H1 (cell line): ENCODE data around the gene TXNIP. TPM values are rescaled to one million over a fixed set of nuclear protein-coding genes. Genes with fewer than 3 reads are reported as not detected.

ENCODE experiments used
- CTCF ChIA-PET: fragments of 300-600 bp; sonication (Branson Sonifier 250); formaldehyde crosslinking; loops from one replicate; lab custom pipeline; 2021; ENCODE audit not compliant: partially characterized antibody; lab: Charles Lee
- POLR2A ChIA-PET: fragments of 300-600 bp; sonication (Branson Sonifier 250); formaldehyde crosslinking; loops from one replicate; lab custom pipeline; 2021; ENCODE audit warnings: inconsistent platforms; ENCODE audit not compliant: partially characterized antibody; lab: Charles Lee
- DNase-seq, 2 experiments: peaks; one replicate each; pipeline versions ENCODE4 v3.0.0 to v3.0.0-alpha.2; 2010 to 2022; ENCODE audit warnings: low spot score in 2 of 2, low read depth in 1 of 2, mixed read lengths in 1 of 2
- FAIRE-seq: peaks from 2 replicates; lab custom pipeline; 2011; peaks lifted over from hg19 to GRCh38; lab: Jason Lieb, UNC
- H2AFZ ChIP-seq: 2 replicates; pipeline ENCODE4 v1.8.1; 2012; ENCODE audit warnings: low read length, inconsistent platforms
- H2AK5ac ChIP-seq: 2 replicates; pipeline ENCODE4 v1.6.1; 2013; ENCODE audit warnings: low read depth, low read length
- H2BK120ac ChIP-seq: replicated peaks from 2 replicates; pipeline ENCODE3; 2013; ENCODE audit warnings: low read depth, low read length, inconsistent platforms
- H2BK12ac ChIP-seq: 2 replicates; pipeline ENCODE4 v1.6.1; 2013; ENCODE audit warnings: low read depth, low read length
- H2BK15ac ChIP-seq: 2 replicates; pipeline ENCODE4 v1.6.1; 2013; ENCODE audit warnings: low read length
- H2BK20ac ChIP-seq: 2 replicates; pipeline ENCODE4 v1.6.1; 2013; ENCODE audit warnings: low read length
- H2BK5ac ChIP-seq: 2 replicates; pipeline ENCODE4 v1.6.1; 2013; ENCODE audit warnings: low read depth, low read length
- H3K14ac ChIP-seq: 2 replicates; pipeline ENCODE4 v1.6.1; 2013; ENCODE audit warnings: inconsistent platforms; ENCODE audit not compliant: insufficient read length
- H3K18ac ChIP-seq: 2 replicates; pipeline ENCODE4 v1.6.1; 2013; ENCODE audit warnings: low read length; ENCODE audit errors: extremely low read depth
- H3K23ac ChIP-seq: 2 replicates; pipeline ENCODE4 v1.6.1; 2013; ENCODE audit warnings: inconsistent platforms; ENCODE audit not compliant: insufficient read length
- H3K23me2 ChIP-seq: 2 replicates; pipeline ENCODE4 v1.6.1; 2013; ENCODE audit warnings: low read depth, low read length
- H3K27ac ChIP-seq: 2 replicates; pipeline ENCODE4 v1.6.1; 2011; ENCODE audit warnings: low read depth, low read length, inconsistent platforms
- H3K27me3 ChIP-seq, 4 experiments: replicated peaks in 1 of 4; 1 replicate in 1 of 4; 2 replicates in 3 of 4; pipeline versions ENCODE4 v1.6.1 to v1.8.1; 2011 to 2013; ENCODE audit warnings: low read length in 3 of 4, mild to moderate bottlenecking in 3 of 4, inconsistent platforms in 2 of 4, mixed read lengths in 2 of 4, moderate library complexity in 1 of 4; ENCODE audit not compliant: control insufficient read depth in 3 of 4, insufficient read depth in 3 of 4; ENCODE audit errors: extremely low read depth in 1 of 4
- H3K36me3 ChIP-seq, 4 experiments: 2 replicates each; pipeline versions ENCODE4 v1.6.1 to v1.8.1; 2011 to 2013; ENCODE audit warnings: mild to moderate bottlenecking in 4 of 4, low read length in 3 of 4, moderate library complexity in 2 of 4, control low read depth in 1 of 4, inconsistent platforms in 1 of 4; ENCODE audit not compliant: insufficient read depth in 4 of 4, control insufficient read depth in 2 of 4
- H3K4ac ChIP-seq: replicated peaks from 2 replicates; pipeline ENCODE3; 2013; ENCODE audit warnings: low read length, low read depth, mixed read lengths, inconsistent platforms; ENCODE audit not compliant: insufficient read length
- H3K4me1 ChIP-seq, 4 experiments: replicated peaks in 1 of 4; 1 replicate in 1 of 4; 2 replicates in 3 of 4; pipeline versions ENCODE4 v1.6.1 to v1.8.1; 2011 to 2013; ENCODE audit warnings: low read length in 3 of 4, inconsistent platforms in 2 of 4, mixed read lengths in 1 of 4; ENCODE audit not compliant: insufficient read depth in 4 of 4, control insufficient read depth in 3 of 4
- H3K4me2 ChIP-seq, 2 experiments: 2 replicates each; pipeline versions ENCODE4 v1.6.1 to v1.8.1; 2011 to 2013; ENCODE audit warnings: low read depth in 2 of 2, low read length in 2 of 2, control low read depth in 1 of 2, inconsistent platforms in 1 of 2, mild to moderate bottlenecking in 1 of 2; ENCODE audit not compliant: insufficient read depth in 1 of 2
- H3K4me3 ChIP-seq, 4 experiments: fragments of 200-600, 300-600 bp in 1 of 4; sonication (generic), shearing (Covaris generic), sonication (Bioruptor Twin) in 1 of 4; 2 replicates each; pipeline versions ENCODE4 v1.5.1 to v1.8.1; 2011 to 2016; ENCODE audit warnings: low read length in 4 of 4, low read depth in 3 of 4, control low read depth in 2 of 4, inconsistent platforms in 2 of 4, mild to moderate bottlenecking in 2 of 4, mixed read lengths in 1 of 4, moderate library complexity in 1 of 4; ENCODE audit not compliant: insufficient read depth in 2 of 4; ENCODE audit errors: extremely low read depth in 1 of 4
- H3K56ac ChIP-seq: replicated peaks from 2 replicates; pipeline ENCODE3; 2013; ENCODE audit warnings: low read depth, mild to moderate bottlenecking, mixed read lengths, low read length, inconsistent platforms; ENCODE audit not compliant: insufficient read length
- H3K79me1 ChIP-seq: 2 replicates; pipeline ENCODE4 v1.6.1; 2013; ENCODE audit warnings: low read depth, low read length, control low read depth
- H3K79me2 ChIP-seq, 2 experiments: 2 replicates each; pipeline versions ENCODE4 v1.6.1 to v1.8.1; 2012 to 2013; ENCODE audit warnings: low read length in 2 of 2, mild to moderate bottlenecking in 2 of 2, inconsistent platforms in 1 of 2; ENCODE audit not compliant: insufficient read depth in 2 of 2, control insufficient read depth in 1 of 2
- H3K9ac ChIP-seq, 4 experiments: replicated peaks in 1 of 4; 1 replicate in 1 of 4; 2 replicates in 3 of 4; pipeline versions ENCODE4 v1.6.1 to v1.8.1; 2011 to 2013; ENCODE audit warnings: low read depth in 3 of 4, low read length in 3 of 4, control low read depth in 2 of 4, mild to moderate bottlenecking in 2 of 4, moderate library complexity in 2 of 4, inconsistent platforms in 1 of 4; ENCODE audit errors: extremely low read depth in 1 of 4
- H3K9me3 ChIP-seq, 2 experiments: 2 replicates each; pipeline versions ENCODE4 v1.6.1 to v1.8.1; 2012 to 2013; ENCODE audit warnings: mild to moderate bottlenecking in 2 of 2, moderate library complexity in 2 of 2, control low read depth in 1 of 2, inconsistent platforms in 1 of 2, low read depth in 1 of 2, low read length in 1 of 2, mixed read lengths in 1 of 2; ENCODE audit not compliant: insufficient read depth in 2 of 2
- H4K20me1 ChIP-seq, 2 experiments: replicated peaks in 1 of 2; 2 replicates each; pipeline versions ENCODE3 to v1.8.1; 2011 to 2013; ENCODE audit warnings: inconsistent platforms in 2 of 2, low read length in 2 of 2, mild to moderate bottlenecking in 1 of 2; ENCODE audit not compliant: insufficient read depth in 2 of 2, control insufficient read depth in 1 of 2
- H4K5ac ChIP-seq: 2 replicates; pipeline ENCODE4 v1.6.1; 2013; ENCODE audit warnings: low read length, low read depth, mixed read lengths, inconsistent platforms; ENCODE audit not compliant: insufficient read length
- H4K8ac ChIP-seq: 2 replicates; pipeline ENCODE4 v1.8.0; 2013; ENCODE audit warnings: mild to moderate bottlenecking, moderate library complexity, low read length, inconsistent platforms; ENCODE audit not compliant: insufficient read depth; ENCODE audit errors: extremely low read depth
- H4K91ac ChIP-seq: replicated peaks from 2 replicates; pipeline ENCODE3; 2013; ENCODE audit warnings: low read length, mixed read lengths, inconsistent platforms; ENCODE audit not compliant: insufficient read length
- CHD2 ChIP-seq: IDR thresholded peaks from 2 replicates; pipeline ENCODE4 v1.6.1; 2012; ENCODE audit warnings: low read length, improper control_type of control experiment
- CREB1 ChIP-seq: IDR thresholded peaks from 2 replicates; pipeline ENCODE4 v1.6.1; 2012; ENCODE audit warnings: inconsistent platforms
- NRF1 ChIP-seq: IDR thresholded peaks from 2 replicates; pipeline ENCODE4 v1.6.1; 2011; ENCODE audit warnings: mild to moderate bottlenecking, low read depth, low read length, improper control_type of control experiment
- SAP30 ChIP-seq: fragments of 300-600 bp; sonication (generic); IDR thresholded peaks from 2 replicates; pipeline ENCODE4 v1.7.1; 2012; ENCODE audit warnings: low read length, moderate library complexity, mild to moderate bottlenecking, inconsistent platforms; ENCODE audit not compliant: insufficient read depth, insufficient replicate concordance
- SRF ChIP-seq: IDR thresholded peaks from 2 replicates; pipeline ENCODE4 v1.6.1; 2011; ENCODE audit warnings: mild to moderate bottlenecking, low read depth, low read length, moderate library complexity
- TEAD4 ChIP-seq: IDR thresholded peaks from 2 replicates; pipeline ENCODE4 v1.6.1; 2012; ENCODE audit warnings: low read depth, low read length, inconsistent platforms, mixed read lengths
- WGBS, 2 experiments: shearing (Covaris generic) in 1 of 2; methylation state at CpG; one replicate each; pipeline versions ENCODE4 v1.1.6 to v1.1.7; 2013 to 2015; ENCODE audit warnings: low lambda C conversion rate in 2 of 2, mixed read lengths in 2 of 2, inconsistent platforms in 1 of 2, low coverage in 1 of 2, missing lambda C conversion rate in 1 of 2; ENCODE audit not compliant: insufficient replicate concordance in 2 of 2, insufficient coverage in 1 of 2, insufficient read length in 1 of 2; ENCODE audit errors: extremely low coverage in 1 of 2, missing lambda C conversion rate in 1 of 2; 5-methylcytosine and 5-hydroxymethylcytosine counted together
- polyA plus RNA-seq, 7 experiments: library from polyadenylated mRNA; depleted of rRNA in 3 of 7; stranded (reverse) in 5 of 7; unstranded in 2 of 7; fragments of >200 nt in 5 of 7; fragments of 200-250 nt in 2 of 7; gene quantifications; 1 replicate in 5 of 7; 2 replicates in 1 of 7; 4 replicates in 1 of 7; pipeline versions ENCODE4 v1.2.1 to v1.2.3, GENCODE V29; 2011 to 2013; ENCODE audit warnings: missing spikeins in 2 of 7, mixed read lengths in 2 of 7
- total RNA-seq: library from RNA; stranded (reverse); fragmentation: NEBNext Ultra II Directional; extraction: Animal tissue kit (Norgen Biotek cat#: 25700); gene quantifications from 2 replicates; pipeline ENCODE4 v1.2.1, GENCODE V29; 2021
- TF ChIP-seq, protein P1 (sequence below): IDR thresholded peaks from 2 replicates; pipeline ENCODE4 v1.6.1; 2012; ENCODE audit warnings: low read length, inconsistent platforms
- TF ChIP-seq, protein P2 (sequence below), 3 experiments: IDR thresholded peaks; 1 replicate in 2 of 3; 2 replicates in 1 of 3; pipeline versions ENCODE4 v1.5.1 to v1.6.1; 2011; ENCODE audit warnings: low read length in 3 of 3, mild to moderate bottlenecking in 3 of 3, inconsistent platforms in 2 of 3, low read depth in 1 of 3, moderate library complexity in 1 of 3; ENCODE audit not compliant: insufficient read depth in 1 of 3; ENCODE audit errors: control extremely low read depth in 1 of 3

The TXNIP gene
- total and polyA plus RNA-seq, 2 of the 8 experiments (the other 6 are each of a cell fraction or from before 2014, with no cell fraction given): 12.3 to 56.8 TPM

DNA sequence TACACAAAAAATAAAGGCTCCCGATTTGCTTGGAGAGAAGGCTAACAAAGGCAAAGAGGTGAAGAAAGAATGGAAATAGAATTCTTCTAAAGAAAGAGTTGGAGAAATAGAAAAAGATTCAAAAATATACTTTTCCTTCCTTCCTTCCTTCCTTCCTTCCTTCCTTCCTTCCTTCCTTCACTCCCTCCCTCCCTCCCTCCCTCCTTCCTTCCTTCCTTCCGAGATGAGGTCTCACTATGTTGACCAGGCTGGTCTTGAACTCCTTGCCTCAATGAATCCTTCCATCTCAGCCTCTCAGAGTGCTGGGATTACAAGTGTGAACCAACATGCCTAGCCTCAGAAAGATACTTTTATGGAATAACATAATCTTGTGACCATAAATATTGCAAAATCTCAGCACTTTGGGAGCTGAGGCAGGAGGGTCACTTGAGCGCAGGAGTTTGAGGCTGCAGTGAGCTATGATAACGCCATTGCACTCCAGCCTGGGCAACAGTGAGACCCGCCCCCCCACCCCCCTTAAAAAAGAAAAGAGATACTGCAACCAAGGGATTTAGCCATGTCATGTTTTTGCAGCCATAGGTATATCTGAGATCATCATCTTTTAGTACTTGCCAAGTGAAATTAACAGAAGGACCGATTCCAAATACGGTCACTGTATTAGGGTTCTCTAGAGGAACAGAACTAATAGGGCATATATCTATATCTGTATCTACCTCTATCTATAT is 26.2 kb upstream of the TXNIP start:
- Histone ChIP-seq H2BK5ac (no peak overlapping the region), H3K27ac (no peak overlapping the region)
- POLR2A ChIA-PET: interaction anchor here (1.1 to 1.7 kb wide), 3 partner anchors 16 to 30 kb away, joined by 4 to 15 read pairs (median 5); no protein-coding TSS in a partner anchor
- no peak for TF ChIP-seq CREB1
- TF ChIP-seq, protein P1, sequence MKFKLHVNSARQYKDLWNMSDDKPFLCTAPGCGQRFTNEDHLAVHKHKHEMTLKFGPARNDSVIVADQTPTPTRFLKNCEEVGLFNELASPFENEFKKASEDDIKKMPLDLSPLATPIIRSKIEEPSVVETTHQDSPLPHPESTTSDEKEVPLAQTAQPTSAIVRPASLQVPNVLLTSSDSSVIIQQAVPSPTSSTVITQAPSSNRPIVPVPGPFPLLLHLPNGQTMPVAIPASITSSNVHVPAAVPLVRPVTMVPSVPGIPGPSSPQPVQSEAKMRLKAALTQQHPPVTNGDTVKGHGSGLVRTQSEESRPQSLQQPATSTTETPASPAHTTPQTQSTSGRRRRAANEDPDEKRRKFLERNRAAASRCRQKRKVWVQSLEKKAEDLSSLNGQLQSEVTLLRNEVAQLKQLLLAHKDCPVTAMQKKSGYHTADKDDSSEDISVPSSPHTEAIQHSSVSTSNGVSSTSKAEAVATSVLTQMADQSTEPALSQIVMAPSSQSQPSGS: no peak
- no peak for TF ChIP-seq SAP30
- no peak for TF ChIP-seq TEAD4
- no peak for TF ChIP-seq CHD2
- no peak for TF ChIP-seq NRF1
- no peak for TF ChIP-seq SRF
- TF ChIP-seq, protein P2, sequence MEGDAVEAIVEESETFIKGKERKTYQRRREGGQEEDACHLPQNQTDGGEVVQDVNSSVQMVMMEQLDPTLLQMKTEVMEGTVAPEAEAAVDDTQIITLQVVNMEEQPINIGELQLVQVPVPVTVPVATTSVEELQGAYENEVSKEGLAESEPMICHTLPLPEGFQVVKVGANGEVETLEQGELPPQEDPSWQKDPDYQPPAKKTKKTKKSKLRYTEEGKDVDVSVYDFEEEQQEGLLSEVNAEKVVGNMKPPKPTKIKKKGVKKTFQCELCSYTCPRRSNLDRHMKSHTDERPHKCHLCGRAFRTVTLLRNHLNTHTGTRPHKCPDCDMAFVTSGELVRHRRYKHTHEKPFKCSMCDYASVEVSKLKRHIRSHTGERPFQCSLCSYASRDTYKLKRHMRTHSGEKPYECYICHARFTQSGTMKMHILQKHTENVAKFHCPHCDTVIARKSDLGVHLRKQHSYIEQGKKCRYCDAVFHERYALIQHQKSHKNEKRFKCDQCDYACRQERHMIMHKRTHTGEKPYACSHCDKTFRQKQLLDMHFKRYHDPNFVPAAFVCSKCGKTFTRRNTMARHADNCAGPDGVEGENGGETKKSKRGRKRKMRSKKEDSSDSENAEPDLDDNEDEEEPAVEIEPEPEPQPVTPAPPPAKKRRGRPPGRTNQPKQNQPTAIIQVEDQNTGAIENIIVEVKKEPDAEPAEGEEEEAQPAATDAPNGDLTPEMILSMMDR (IDR thresholded peaks at IDR 0.05; ENCODE audit: control extremely low read depth in 1 of 3, insufficient read depth in 1 of 3, low read depth in 1 of 3, low read length in 3 of 3): no peak

More for the DNA sequence above, 26.2 kb upstream of the TXNIP start:
- no peak overlapping the region for H3K4ac ChIP-seq
- peaks cover 4 to 9% (median 6%) of the 10 kb centered on the region in 4 experiments for H3K4me1 ChIP-seq
- H4K5ac ChIP-seq: no peak overlapping the region
- no peaks in the 10 kb centered on the region for H3K79me1 ChIP-seq
- no peak overlapping the region for H2BK20ac ChIP-seq
- DNase-seq (no peak), FAIRE-seq (no peak)
- peaks cover 4% of the 10 kb centered on the region for H3K23me2 ChIP-seq
- peaks cover 6 to 30% (median 24%) of the 10 kb centered on the region in 4 experiments for H3K27me3 ChIP-seq
- H2BK12ac ChIP-seq: no peak overlapping the region
- H3K4me2 ChIP-seq: no peak overlapping the region
- H3K56ac ChIP-seq: no peak overlapping the region
- no peaks in the 10 kb centered on the region for H3K79me2 ChIP-seq
- no peaks in the 10 kb centered on the region for H3K36me3 ChIP-seq
- H2BK15ac ChIP-seq: no peak overlapping the region
- no peak overlapping the region for H3K14ac ChIP-seq
- H2BK120ac ChIP-seq: no peak overlapping the region
- CTCF ChIA-PET: interaction anchor here (0.6 to 2.8 kb wide), 5 partner anchors 10 to 1449 kb away, joined by 3 to 19 read pairs (median 3); partner anchors contain the start of gene ITGA10
- H4K8ac ChIP-seq: no peak overlapping the region
- no peak overlapping the region for H3K18ac ChIP-seq
- H4K91ac ChIP-seq: no peak overlapping the region
- H2AK5ac ChIP-seq: no peak overlapping the region
- WGBS, 2 experiments: 80% methylated on average over 7 of the region's 7 CpGs; no CpG with 5 or more reads in 1 of the 2 experiments
- no peaks in the 10 kb centered on the region for H4K20me1 ChIP-seq
- H3K4me3 ChIP-seq: no peak overlapping the region
- H3K23ac ChIP-seq: no peak overlapping the region
- no peak overlapping the region for H3K9ac ChIP-seq
- H3K9me3 ChIP-seq: no peaks in the 10 kb centered on the region
- no peak overlapping the region for H2AFZ ChIP-seq
